HG02943 (cell line): ENCODE data around the gene EVX1.

Source experiments
- ATAC-seq: cut with Tn5 transposase; IDR thresholded peaks from one replicate; pipeline ENCODE4 v1.9.1; 2021; ENCODE audit warnings: mild to moderate bottlenecking, low read depth, moderate library complexity; ENCODE audit not compliant: unreplicated experiment

The EVX1 gene

GRCh38 chr7:27204851-27205322 is 37.7 kb upstream of the EVX1 start:
- ATAC-seq: no peak

GRCh38 chr7:27205325-27206280 is 37.0 kb upstream of the EVX1 start:
- no peak for ATAC-seq

GRCh38 chr7:27207348-27207985 is 35.1 kb upstream of the EVX1 start:
- ATAC-seq: no peak

- no peak for ATAC-seq
These were observed 33.6 kb upstream of the EVX1 start for GRCh38 chr7:27208998-27209397.

- ATAC-seq: no peak
These were observed 32.6 kb upstream of the EVX1 start for GRCh38 chr7:27209933-27210440.

- ATAC-seq: no peak
These were observed 32.0 kb upstream of the EVX1 start for GRCh38 chr7:27210441-27211083.

- ATAC-seq: no peak
These were observed 31.5 kb upstream of the EVX1 start for GRCh38 chr7:27211084-27211446.

GRCh38 chr7:27211764-27212204 is 30.8 kb upstream of the EVX1 start:
- ATAC-seq: no peak

- no peak for ATAC-seq
These were observed 29.8 kb upstream of the EVX1 start for GRCh38 chr7:27212497-27213432.

GRCh38 chr7:27213433-27214238 is 29.0 kb upstream of the EVX1 start:
- ATAC-seq: no peak

GRCh38 chr7:27214239-27214950 is 28.2 kb upstream of the EVX1 start:
- no peak for ATAC-seq

- ATAC-seq: no peak
These were observed 27.2 kb upstream of the EVX1 start for GRCh38 chr7:27215356-27215755.

- no peak for ATAC-seq
These were observed 24.7 kb upstream of the EVX1 start for GRCh38 chr7:27217951-27218350.

GRCh38 chr7:27219821-27220220 is 22.8 kb upstream of the EVX1 start:
- ATAC-seq: no peak

- no peak for ATAC-seq
These were observed 22.1 kb upstream of the EVX1 start for GRCh38 chr7:27220440-27220955.

GRCh38 chr7:27221201-27221797 is 21.3 kb upstream of the EVX1 start:
- ATAC-seq: no peak

- no peak for ATAC-seq
These were observed 18.5 kb upstream of the EVX1 start for GRCh38 chr7:27223941-27224575.
